Mammary epithelial cell (primary cell): ENCODE data around the gene PUSL1.

Source experiments
- CTCF ChIP-seq, 2 donors: IDR thresholded peaks in 1 of 2; conservative IDR thresholded peaks in 1 of 2; 2 replicates each; pipeline ENCODE4 v1.5.1; 2011 to 2012; ENCODE audit warnings: inconsistent platforms in 2 of 2, low read length in 2 of 2, mild to moderate bottlenecking in 2 of 2, control low read depth in 1 of 2, low read depth in 1 of 2; ENCODE audit not compliant: insufficient read depth in 1 of 2; ENCODE audit errors: extremely low read depth in 1 of 2
- EZH2 ChIP-seq: IDR thresholded peaks from 2 replicates; pipeline ENCODE4 v1.6.1; 2012; ENCODE audit warnings: low read length, inconsistent platforms, borderline replicate concordance

GRCh38 chr1:1324084-1324523 is 15.7 kb downstream of the PUSL1 start:
- TF ChIP-seq CTCF (conservative IDR thresholded peaks at IDR 0.05 in 1 of 2, IDR thresholded peaks at IDR 0.05 in 1 of 2; ENCODE audit: extremely low read depth in 1 of 2, insufficient read depth in 1 of 2, low read depth in 1 of 2, low read length in 2 of 2) = no peak
- TF ChIP-seq EZH2 = no peak
